ENCODE measurements around the gene NCBP1.
"Not testable (repeated sequence)": the region's sequence is repeated elsewhere in the genome, so short reads cannot be mapped to it uniquely, and the experiment has no call there.

NCBP1 gene, protein sequence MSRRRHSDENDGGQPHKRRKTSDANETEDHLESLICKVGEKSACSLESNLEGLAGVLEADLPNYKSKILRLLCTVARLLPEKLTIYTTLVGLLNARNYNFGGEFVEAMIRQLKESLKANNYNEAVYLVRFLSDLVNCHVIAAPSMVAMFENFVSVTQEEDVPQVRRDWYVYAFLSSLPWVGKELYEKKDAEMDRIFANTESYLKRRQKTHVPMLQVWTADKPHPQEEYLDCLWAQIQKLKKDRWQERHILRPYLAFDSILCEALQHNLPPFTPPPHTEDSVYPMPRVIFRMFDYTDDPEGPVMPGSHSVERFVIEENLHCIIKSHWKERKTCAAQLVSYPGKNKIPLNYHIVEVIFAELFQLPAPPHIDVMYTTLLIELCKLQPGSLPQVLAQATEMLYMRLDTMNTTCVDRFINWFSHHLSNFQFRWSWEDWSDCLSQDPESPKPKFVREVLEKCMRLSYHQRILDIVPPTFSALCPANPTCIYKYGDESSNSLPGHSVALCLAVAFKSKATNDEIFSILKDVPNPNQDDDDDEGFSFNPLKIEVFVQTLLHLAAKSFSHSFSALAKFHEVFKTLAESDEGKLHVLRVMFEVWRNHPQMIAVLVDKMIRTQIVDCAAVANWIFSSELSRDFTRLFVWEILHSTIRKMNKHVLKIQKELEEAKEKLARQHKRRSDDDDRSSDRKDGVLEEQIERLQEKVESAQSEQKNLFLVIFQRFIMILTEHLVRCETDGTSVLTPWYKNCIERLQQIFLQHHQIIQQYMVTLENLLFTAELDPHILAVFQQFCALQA

DNA sequence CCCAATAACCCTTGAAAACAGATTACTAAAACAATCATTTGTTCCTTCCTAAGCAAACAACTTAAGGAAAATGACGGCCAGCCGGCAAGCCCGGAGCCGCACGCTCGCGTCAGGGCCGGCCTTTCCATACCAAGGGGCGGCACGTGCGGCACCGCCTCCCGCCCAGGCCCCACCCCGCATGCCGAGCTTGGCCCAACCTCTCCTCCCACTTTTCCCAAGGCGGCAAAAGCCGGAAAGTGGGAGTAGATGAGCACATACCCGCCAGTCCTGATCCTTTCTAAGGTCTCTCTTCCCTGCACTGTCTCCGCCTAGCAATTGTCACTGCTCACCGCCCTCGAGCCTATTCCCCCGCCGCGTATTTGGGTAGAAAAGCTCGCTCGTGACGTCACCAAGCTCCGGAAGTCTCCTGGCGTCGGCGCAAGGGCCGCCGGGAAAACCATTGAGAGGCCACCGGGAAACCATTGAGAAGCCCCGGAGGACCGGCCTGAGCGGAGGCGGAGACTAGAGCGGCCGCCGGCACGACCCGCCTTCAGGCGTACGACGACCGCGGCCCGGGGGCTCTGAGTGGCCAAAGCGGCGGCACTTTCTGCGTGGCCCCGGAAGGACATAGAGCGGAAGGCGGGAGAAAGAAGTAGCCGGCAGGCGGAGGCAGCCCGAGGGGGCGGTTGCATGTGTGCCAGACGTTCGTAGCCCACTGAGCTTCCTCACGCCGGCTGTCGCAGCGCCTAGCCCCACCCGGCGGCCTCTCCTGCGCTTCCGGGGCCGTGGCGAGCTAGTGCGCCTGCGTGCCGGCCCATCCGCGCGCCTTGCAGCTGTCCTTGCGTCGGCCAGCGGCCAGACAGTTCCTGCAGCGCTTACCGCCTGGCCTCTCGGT is at the start of gene NCBP1, which contains the start of gene TSTD2:
NCBP1 (plus strand) TSS at position 837 of the 874 bp plus-strand sequence. CDS start 61 bp downstream, outside the sequence.
TSTD2 (minus strand) TSS at position 384 of the 874 bp plus-strand sequence. CDS start 5,806 bp downstream, outside the sequence.
- peak; percentile 98 for DNase-seq

DNA sequence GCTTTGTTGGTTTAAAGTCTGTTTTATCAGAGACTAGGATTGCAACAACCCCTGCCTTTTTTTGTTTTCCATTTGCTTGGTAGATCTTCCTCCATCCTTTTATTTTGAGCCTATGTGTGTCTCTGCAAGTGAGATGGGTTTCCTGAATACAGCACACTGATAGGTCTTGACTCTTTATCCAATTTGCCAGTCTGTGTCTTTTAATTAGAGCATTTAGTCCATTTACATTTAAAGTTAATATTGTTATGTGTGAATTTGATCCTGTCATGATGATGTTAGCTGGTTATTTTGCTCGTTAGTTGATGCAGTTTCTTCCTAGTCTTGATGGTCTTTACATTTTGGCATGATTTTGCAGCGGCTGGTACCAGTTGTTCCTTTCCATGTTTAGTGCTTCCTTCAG is 48.8 kb upstream of the NCBP1 start:
- DNase-seq: not testable (repeated sequence)

DNA sequence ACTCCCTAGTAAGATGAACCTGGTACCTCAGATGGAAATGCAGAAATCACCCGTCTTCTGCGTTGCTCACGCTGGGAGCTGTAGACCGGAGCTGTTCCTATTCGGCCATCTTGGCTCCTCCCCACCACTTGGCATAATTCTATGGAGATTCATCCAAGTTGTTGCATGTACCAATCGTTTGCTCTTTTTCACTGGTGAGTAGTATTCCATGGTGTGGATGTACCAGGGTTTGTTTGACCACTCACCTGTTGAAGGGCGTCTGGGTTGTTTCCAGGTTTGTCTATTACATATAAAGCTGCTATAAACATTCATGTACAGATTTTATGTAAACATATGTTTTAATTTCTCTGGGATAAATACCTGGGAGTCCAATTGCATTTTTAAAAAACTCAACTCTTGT is 46.7 kb upstream of the NCBP1 start:
- not testable (repeated sequence) for DNase-seq

DNA sequence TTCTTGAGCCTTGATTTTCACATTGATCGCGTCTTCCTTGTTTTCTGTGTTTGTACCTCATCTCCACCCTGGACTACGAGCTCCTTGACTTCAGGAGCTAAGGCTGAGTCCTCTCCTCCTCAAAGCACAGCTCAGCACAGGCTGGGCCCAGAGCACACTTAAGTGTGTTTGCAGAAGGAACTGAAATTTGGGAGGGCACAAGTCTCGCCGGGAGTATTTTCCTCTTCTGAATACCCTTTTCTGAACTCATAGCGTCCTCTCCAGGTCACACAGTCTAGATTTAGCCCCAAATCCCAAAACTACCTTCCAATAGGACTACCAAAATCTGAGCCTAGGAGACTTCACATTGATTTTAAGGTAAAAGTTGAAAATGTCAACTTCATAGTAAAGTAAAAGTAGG is 42.1 kb upstream of the NCBP1 start:
- DNase-seq: no peak

DNA sequence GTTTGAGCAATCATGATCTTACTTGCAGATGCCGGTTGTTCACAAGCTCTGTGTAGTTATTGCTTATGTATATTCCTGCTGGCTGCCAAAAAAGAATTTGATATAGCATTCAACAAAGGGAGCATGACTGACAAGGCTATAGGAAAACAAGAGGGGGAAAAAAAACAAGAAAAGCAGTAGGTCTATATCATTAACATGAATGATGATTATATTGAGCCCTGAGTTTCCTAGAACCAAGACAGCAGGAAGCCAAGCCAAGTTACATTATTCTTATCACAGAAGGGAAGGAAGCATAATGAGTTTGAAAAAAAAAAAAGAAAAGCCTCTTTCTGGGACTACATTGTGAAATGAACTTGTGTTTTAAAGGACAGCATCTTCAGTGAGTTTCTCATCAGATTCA is 41.5 kb upstream of the NCBP1 start:
- DNase-seq: no peak

DNA sequence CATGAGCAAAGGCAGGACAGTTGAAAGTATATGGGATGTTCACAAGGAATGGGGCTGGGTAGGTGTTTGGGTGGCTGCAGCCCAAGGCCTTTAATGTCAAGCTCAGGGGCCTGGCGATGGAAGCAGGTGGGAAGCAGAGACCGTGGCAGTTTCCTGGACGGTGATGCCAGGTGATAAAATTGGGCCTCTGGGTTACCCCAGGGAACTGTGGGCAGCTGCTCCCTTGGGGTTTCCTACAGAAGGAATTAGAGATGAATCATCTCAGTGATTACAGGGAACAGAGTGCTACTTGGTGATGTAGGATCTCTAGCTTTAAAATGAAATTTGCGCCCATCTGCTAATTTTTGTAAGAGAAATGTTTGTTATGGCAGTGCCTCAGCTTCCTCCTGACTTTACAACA is 39.7 kb upstream of the NCBP1 start:
- no peak for DNase-seq

DNA sequence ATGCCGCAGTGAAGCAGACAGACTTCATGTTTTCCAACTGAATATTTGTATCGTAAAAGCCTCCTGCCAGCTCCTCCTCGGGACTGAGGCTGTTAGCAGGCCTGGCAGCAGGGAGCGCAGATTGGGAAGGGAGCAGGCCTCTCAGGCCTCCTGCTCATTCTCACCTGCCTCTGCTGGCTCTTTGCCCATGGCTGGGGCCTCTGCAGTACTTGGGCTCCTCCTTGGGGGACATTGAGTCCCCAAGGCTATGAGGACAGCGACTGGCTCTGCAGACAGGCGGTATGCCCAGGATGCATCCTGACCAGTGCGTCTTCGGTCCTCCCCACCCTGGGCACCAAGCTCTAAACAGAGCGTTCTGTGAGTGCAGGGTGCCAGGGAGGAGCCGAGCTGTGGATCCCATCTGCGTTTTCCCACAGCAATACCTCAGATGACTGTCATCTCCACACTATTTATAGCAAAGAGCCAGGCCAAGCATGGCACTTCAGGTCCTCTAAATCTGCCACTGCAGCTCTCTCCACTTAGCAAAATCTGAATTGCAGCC is 39.2 kb upstream of the NCBP1 start:
- no peak for DNase-seq

DNA sequence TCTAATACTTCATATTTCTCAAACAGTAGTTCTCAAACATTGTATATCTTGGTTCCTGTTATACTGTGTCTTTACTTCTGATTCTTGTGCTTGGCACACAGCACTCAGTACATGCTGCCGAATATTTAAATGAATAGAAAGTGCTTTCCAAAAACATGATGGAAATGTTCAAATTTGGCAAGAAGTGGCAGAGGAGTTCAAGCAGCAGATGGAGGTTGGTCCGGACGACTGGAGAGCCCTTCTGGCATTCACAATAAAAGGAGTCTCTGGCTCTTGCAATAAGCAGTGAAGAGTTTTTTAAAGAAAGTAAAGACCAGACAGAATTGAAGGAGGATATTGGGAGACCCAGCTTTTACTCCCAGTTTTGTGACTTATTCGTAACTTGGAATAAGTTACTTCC is 36.7 kb upstream of the NCBP1 start:
- DNase-seq: no peak

DNA sequence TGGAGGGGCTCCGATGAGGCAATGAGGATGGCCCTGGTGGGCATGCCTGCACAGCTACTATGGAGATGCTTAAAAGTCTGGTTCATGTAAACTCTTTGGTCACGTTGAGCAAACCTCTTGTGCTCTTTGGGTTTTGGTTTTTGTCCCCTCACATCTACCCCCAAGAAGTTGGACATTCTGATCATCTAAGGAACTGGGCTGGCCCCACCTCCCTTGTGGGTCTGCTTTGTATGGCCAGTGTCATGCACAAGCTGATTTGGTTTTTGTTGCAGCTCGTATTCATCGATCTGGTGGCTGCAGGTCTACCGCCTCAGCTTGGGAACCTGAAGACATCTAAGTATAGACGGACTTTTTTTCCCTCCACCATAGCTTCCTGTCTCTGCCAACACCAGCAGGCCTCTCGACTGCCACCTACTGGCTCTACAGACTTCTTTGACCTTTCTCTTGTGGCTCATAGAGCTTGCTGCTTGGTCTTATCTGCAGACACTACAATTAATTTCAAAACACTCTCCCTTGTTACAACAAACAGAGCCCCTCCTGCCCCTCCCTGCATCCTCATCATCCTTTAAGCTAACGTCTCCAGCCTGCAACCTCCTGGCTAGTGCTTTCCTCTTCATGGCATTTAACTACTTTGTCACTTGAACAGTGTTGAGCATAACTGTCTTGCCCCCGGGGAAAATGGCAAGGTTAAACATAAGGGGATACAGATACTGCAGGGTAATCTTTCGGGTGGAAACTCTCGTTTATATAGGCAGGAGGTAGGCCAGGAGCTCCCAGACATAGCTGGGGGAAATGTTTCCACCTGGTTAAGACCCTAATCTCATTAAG is 34.9 kb upstream of the NCBP1 start:
- peak; percentile 74 for DNase-seq

DNA sequence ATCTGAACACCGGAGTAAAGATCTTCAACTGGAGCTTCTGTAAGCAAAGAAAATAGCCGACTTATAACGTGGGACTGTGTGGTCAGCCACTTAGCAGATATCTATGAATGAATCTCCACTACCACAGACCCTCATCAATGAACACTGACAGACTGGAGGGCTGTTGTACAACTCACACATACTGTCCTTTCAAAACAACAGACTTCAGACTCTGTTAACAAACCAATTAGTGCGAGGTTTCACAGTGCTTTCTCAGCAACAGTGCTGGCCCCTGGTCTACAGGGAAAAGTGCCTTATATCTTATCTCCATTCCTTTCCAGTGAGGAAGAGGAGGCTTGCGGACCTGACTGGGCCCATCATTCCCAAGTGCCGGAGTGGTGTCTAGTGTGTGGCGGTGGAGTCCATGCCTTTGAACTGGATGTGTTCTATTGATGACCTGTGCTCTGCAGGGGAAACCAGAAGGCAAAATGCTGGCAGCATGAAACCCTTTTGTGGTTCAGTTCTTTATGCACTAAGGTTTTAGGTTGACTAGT is 34.2 kb upstream of the NCBP1 start:
- DNase-seq: no peak

DNA sequence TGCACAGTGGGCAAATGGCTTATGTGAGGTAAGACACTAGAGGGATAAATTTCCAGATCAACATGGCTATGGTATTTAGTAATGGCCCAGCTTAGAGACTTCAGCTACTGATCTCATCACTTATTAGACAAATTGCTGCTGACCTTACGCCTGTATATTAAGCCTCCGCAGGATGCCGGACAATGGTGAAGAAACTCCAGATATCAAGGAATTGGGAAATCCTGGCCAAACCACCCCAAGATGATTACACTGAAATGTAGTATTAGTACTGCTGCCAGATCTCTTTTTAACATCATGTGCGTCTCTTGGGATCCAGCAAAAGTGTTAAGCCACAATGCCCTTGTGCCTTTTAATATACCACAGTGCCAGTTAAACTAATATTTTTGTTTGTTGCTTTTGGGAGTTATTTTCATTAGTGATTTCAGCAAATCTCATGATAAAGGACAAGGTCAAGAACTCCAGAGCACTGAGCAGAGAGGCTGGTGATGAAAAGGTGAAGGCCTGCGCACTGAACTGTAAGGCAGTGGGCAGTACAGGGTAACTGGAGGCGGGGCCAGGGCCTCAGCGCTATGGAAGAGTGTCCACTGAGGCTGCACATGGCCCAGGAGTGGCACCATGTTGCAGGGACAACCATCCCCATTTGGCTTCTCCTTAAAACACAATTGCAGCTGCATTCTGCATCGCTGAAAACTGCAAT is 32.9 kb upstream of the NCBP1 start:
- no peak for DNase-seq

DNA sequence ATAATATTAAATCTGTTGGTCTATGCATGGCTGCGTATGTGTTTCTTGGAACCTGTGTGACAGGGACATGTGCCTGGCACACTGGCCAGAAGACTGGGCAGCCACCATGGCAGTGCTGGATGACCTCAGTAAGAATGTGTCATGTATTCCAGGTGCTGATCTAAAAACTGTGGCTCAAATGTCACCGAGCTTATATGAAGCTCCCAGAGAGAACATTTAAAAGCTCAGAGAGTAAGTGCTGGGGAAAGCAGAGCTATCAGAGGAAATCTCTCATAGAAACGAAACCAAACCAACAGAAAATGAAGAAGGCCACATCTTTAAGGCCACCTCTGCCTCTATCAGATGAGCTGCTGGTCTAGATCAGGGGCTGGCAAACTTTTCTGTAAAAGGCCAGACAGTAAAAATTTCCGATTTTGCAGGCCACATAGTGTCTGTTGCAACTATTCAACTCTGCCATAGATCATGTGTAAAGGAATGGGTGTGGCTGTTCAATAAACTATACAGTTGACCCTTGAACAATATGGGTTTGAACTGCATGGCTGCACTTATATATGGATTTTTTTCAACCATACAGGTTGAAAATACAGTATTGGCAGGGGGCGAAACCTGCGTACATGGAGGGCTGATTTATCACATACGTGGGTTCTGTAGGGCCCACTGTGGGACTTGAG is 32.3 kb upstream of the NCBP1 start:
- DNase-seq: no peak

DNA sequence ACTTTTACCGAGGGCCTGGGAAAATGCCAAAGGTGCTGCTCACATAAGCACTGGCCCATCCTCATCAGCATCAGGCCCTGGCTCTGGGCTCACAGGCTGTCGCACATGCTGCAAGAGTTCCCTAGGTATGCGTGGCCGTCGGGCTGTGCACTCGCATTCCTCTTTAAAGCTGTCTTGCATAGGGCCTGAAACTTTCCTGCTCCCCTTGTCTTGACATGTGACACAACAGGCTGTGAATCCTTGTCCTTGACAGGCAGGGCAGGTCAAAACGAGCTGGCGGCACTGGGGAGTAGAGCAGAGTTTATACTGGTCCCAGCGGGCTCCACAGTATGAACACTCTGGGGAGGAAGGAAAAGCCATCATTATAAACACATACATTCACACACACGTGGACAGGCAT is 31.2 kb upstream of the NCBP1 start:
- no peak for DNase-seq

DNA sequence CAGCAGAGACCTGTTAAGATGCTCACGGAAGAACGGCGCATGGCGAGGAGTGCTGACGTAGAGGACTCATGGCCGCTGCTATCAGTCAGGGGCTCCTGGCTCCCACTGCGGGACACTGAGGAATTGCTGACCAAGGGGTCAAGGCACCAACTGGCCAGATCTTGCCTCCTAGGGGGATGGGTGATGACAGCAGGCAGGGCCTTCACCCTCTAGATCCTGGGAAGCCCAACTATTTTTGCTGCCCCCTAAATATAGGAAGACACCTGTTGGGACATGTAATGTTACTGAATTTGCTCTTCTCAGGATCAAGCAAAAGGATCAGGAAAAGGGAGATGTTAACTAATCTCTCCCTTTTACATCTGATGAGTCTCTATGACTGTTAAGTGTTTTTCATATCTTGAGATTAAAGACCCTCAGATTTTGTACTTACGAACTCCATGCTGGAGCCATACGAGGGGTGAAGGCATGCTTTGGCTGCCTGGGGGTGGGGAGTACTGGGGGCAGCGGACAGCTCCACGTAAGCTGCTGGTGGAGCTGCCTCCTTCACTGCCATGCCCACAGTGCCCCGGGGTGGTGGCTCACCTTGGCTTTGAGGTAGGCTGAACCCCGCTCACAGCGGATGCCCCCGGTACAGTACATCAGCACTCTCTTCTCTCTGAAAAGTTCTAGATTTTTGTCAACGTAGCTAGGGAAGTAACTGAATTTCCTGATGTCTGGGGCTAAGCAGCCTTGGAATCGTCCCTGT is 28.5 kb upstream of the NCBP1 start:
- DNase-seq: no peak

DNA sequence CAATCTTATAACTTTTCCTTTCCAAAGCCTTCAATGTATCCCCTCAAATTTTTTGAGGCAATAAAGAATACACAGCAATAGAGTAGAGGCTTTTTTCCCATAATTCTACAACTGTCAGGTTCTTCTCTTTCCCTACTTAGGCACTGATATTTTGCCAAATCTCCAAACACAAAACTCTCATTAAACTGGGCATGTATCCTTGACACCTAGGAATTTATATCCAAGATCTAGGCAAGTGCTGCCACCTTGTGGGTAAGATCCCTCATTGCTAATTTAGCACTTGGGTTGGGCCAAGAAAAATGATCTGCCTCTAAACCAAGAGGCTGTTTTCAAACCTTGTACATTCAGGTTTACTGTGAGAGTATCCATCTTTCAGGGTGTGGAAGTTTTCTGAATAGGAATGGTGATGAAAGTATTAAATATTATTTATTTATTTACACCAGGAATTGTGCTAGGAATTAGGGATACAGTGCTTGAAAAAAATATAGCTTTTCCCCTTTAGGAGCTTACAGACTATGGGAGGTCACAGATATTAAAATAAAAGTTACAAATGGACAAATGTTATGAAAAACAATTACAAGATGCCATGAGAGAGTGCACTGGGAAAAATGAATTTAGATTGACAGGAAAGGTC is 18.1 kb upstream of the NCBP1 start:
- peak; percentile 78 for DNase-seq

DNA sequence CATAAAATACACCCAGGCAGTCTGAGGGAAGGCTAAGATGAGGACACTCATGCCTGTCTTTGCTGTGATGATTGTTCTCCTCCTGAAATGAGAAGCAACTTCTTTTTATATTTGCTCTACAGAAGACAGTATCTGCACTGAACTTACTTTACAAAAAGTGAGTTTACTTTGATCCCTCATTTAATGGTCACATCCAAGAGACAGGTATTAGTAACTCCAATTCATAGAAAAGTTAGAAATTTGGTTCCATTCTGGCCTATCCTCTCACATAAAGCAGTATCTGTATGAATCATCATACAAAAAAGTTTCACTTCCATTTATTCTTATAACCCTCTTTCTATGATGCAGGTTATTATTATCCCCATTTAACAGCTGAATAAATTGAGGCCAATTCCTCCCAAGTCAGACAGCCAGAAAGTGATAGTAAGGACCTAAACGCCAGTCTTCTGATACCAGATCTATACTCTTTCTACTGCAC is 15.6 kb upstream of the NCBP1 start:
- DNase-seq: no peak

DNA sequence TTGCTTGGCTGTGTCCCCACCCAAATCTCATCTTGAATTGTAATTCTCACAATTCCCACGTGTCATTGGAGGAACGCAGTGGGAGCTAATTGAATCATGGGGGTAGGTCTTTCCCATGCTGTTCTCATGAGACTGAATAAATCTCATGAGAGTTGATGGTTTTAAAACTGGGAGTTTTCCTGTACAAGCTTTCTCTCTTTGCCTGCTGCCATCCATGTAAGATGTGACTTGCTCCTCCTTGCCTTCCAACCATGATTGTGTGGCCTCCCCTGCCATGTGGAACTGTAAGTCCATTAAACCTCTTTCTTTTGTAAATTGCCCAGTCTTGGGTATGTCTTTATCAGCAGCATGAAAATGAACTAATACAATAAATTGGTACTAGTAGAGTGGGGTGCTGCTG is 13.6 kb upstream of the NCBP1 start:
- DNase-seq: not testable (repeated sequence)

DNA sequence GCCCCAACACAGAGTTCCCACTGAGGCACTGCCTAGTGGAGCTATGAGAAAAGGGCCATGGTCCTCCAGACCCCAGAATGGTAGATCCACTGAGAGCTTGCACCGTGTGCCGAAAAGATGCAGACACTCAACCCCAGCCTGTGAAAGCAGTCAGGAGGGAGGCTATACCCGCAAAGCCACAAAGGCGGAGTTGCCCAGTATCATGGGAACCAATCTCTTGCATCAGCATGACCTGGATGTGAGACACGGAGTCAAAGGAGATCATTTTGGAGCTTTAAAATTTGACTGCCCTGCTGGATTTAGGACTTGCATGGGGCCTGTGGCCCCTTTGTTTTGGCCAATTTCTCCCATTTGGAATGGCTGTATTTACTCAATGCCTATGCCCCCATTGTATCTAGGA is 11.1 kb upstream of the NCBP1 start:
- not testable (repeated sequence) for DNase-seq

DNA sequence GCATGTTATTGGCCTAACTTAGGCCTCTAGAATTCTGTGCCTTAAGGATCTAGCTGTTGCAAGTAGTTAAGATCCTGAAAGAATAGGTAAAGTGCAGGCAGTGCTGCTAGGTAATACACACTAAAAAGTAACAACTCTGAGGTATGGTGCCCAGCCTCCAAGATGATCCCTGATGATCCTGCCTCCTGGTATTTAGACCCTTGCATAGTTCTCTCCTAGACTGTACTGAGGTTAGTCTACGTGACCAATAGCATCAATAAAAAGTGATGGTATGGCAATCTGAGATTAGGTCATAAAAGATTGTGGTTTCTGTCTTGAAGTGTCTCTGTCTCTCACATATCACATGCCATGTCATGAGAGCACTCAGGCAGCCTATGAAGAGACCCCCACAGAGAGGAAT is 9.7 kb upstream of the NCBP1 start:
- DNase-seq: no peak
